ENCODE results near the gene ARPC5. TPM values are rescaled to one million over a fixed set of nuclear protein-coding genes. Genes with fewer than 3 reads are reported as not detected.

ARPC5 gene
- 370 and 417 TPM in 2 replicates for total RNA-seq

DNA sequence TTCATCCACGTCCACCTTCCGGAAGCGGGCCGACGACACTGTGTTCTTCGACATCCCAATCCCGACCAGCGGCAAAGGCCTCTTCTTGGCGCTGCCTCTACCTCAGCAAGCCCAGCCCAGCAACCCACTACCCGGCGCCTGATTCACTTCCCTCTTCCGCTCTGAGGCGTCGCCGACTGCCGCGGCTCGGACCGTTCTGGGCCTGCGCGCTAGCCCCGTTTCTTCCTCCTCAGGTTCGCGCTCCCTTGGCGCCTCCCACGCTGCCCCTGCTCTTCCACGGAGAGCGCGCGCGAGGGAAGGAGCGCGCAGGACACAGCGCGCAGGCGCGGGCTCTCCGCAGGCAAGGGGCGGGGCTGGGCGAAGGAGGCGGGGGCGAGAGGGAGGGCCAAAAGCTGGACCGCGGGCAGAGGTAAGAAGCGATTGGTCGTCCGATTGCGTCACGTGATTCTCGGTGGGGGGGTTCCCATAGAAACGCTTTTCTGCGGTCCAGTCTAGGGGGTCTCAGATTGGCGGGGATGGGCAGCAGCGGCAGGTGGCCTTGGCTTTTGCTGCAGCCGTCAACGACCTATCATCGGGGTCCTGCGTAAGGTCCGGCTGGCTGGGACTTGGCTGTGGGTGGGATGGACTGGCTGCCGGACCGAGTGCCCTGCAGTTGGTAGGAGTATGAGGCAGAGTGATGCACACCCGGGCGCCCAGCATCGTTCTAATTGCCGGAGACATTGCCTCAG lies at the start of gene ARPC5:
Gene ARPC5, minus strand, starts transcription at position 178 of the 728 bp plus-strand sequence. Its CDS starts 124 bp downstream, at position 54.

DNA sequence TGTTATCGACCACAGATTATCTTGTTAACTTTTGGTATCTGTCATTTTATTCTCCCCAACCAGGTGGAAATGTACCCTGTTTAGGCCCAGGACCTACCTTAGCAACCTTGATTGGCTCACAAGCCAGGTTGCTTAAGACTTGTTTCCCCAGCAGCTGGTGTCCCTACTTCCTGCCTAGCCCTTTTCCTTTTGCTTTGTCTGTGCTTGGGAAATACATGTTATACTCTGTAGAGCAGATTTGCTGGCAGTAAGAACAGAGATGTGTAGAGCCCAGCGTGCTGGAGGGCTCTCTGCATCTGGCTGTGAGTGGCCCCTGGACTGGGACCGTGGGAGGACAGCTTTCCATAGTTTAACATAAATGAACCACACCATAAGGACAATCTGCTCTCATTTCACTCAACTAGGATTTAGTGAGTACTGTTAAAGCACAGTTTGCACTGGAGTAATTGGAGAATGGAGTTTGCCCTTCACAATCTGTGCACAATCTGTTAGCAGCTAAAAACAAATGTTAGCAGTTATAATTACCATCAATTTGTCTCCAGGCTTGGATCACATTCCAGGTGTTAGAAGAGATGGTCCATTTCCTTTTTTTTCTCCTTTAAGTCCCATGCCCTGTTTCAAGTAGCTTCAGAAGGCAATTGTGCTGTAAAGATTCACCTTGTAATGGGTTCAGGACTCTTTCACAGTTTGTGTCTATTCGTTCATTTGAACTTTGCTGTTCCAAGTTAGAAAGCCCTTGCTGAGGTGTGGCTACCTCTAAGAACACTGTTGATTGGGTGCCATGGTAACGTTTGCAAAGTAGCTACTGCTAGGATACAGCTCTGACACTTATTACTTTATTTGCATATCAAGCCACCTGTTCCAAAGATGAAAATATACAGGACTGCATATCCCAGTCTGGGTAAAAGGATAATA lies 17.2 kb upstream of the ARPC5 start, which contains the start of gene APOBEC4:
Gene APOBEC4, minus strand, starts transcription at position 770 of the 915 bp plus-strand sequence. CDS start 4,535 bp downstream, outside the sequence.

DNA sequence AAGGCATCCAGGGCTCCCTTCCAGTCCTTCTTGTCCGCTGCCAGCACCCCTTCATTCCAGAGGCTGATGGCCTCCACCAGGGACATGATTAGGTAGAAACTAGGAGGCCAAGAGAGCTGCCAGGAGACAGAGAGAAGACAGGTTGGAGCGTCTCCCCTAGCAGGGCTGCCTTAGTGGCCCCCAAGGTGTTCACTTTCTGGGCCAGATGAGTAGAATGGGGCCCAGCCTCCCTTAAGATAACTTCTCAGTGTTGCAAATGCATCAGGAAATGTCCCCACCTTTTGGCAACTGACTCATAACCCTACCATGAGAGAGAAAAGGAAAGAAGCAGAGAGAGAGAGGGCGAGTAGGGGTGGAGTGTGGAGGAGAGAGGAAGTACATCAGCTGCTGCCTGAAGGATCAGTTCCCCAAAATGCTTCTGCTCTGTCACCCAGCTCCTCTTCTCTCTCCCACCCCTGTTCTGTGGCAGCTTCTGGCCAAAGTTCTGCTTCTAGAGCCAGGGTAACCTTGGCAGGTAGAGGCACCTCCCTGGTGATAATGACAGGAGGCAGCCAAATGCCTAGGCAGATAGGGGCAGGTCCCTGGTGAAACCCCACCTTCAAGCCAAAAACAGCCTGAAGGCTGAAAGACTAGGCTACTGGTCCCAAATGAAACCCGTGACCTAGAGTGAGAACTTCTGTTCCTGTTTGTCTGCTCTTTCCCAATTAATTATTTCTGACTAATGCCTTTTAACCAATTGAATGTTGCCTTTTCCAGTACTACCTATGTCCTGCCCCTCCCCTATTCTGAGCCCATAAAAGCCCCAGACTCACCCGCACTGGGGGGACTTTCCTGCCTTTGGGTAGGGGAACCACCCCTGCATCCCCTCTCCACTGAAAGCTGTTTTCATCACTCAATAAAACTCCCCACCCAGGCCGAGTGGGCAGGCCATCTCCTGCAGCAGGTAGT lies 45.1 kb downstream of the ARPC5 start, which contains the start of gene NCF2:
Gene NCF2, minus strand, starts transcription at position 216 of the 948 bp plus-strand sequence. Its CDS starts 130 bp downstream, at position 86.

Other genes starting within 250 kb of the ARPC5 start
- gene NMNAT2, start 217.4 kb downstream of the ARPC5 start, total RNA-seq = 0.45 and 0.47 TPM in 2 replicates
- 18.6 and 27.6 TPM in 2 replicates for gene SMG7, start 163.3 kb downstream of the ARPC5 start, total RNA-seq
- gene NCF2, start 45.3 kb downstream of the ARPC5 start, total RNA-seq = 0.09 TPM in 1 of 2 replicates, not detected in the other
- not detected in 2 replicates for gene APOBEC4, start 17.5 kb upstream of the ARPC5 start, total RNA-seq
- gene RGL1, start 169.3 kb upstream of the ARPC5 start, total RNA-seq = 12.9 and 18.4 TPM in 2 replicates

All from endothelial cell of coronary artery (primary cell).